ENCODE measurements around the gene MPP2. TPM values are rescaled to one million over a fixed set of nuclear protein-coding genes. Genes with fewer than 3 reads are reported as not detected.
"Not testable (repeated sequence)": the region's sequence is repeated elsewhere in the genome, so short reads cannot be mapped to it uniquely, and the experiment has no call there.

MPP2 gene
- total and polyA plus RNA-seq, 2 donors from 2014 or later = 1.2 to 2.7 TPM

- Histone ChIP-seq H3K9me3 (ENCODE audit: control insufficient read depth in 2 of 3, insufficient read depth in 1 of 3, low read length in 3 of 3) (no peaks in the 10 kb centered on the region), H3K36me3 (ENCODE audit: control insufficient read depth in 2 of 3, insufficient read depth in 3 of 3, low read length in 3 of 3) (no peaks in the 10 kb centered on the region), H3K27ac (ENCODE audit: low read depth in 2 of 2, low read length in 2 of 2) (no peak overlapping the region), H3K4me1 (ENCODE audit: control insufficient read depth in 2 of 3, insufficient read depth in 2 of 3, low read depth in 1 of 3, low read length in 3 of 3) (peaks cover 3 to 12% (median 10%) of the 10 kb centered on the region in 3 donors), H3K27me3 (ENCODE audit: control insufficient read depth, insufficient read depth, low read length) (no peaks in the 10 kb centered on the region), H3K9ac (ENCODE audit: low read length in 3 of 3) (no peak overlapping the region), H3K4me3 (ENCODE audit: low read length in 3 of 3) (no peak overlapping the region)
- intact Hi-C loops (cut with DNase I) = loop anchor here (10.0 kb wide), 1 partner anchor 58 kb away; the partner anchor contains the start of gene CFAP97D1
- DNase-seq (no peak), FAIRE-seq (no peak)
- no peak for TF ChIP-seq CTCF (IDR thresholded peaks at IDR 0.05; ENCODE audit: borderline replicate concordance, extremely low read depth, insufficient read depth)
Measured at GRCh38 chr17:43842975-43843325, 64.4 kb downstream of the MPP2 start.

- H3K9ac ChIP-seq (ENCODE audit: low read length in 3 of 3); H3K27me3 ChIP-seq (ENCODE audit: control insufficient read depth, insufficient read depth, low read length); FAIRE-seq; H3K9me3 ChIP-seq (ENCODE audit: control insufficient read depth in 2 of 3, insufficient read depth in 1 of 3, low read length in 3 of 3); H3K4me3 ChIP-seq (ENCODE audit: low read length in 3 of 3); H3K36me3 ChIP-seq (ENCODE audit: control insufficient read depth in 2 of 3, insufficient read depth in 3 of 3, low read length in 3 of 3); DNase-seq; H3K27ac ChIP-seq (ENCODE audit: low read depth in 2 of 2, low read length in 2 of 2): not testable (repeated sequence)
- H3K4me1 ChIP-seq (ENCODE audit: control insufficient read depth in 2 of 3, insufficient read depth in 2 of 3, low read depth in 1 of 3, low read length in 3 of 3) = peaks cover 3 to 12% (median 10%) of the 10 kb centered on the region in 3 donors
- intact Hi-C loops (cut with DNase I) = loop anchor here (10.0 kb wide), 1 partner anchor 58 kb away; the partner anchor contains the start of gene CFAP97D1
Measured at GRCh38 chr17:43842091-43842974, 65.0 kb downstream of the MPP2 start.

GRCh38 chr17:43841282-43841681 lies 66.1 kb downstream of the MPP2 start:
- intact Hi-C loops (cut with DNase I) = loop anchor here (10.0 kb wide), 1 partner anchor 56 kb away; the partner anchor contains the start of gene CFAP97D1
- peak overlapping the region in 1 of 2 donors; percentile 33 for H3K27ac ChIP-seq (ENCODE audit: low read depth in 2 of 2, low read length in 2 of 2)
- H3K4me3 ChIP-seq (ENCODE audit: low read length in 3 of 3) = no peak overlapping the region
- peaks cover 0 to 10% (median 7%) of the 10 kb centered on the region in 3 donors for H3K4me1 ChIP-seq (ENCODE audit: control insufficient read depth in 2 of 3, insufficient read depth in 2 of 3, low read depth in 1 of 3, low read length in 3 of 3)
- no peaks in the 10 kb centered on the region for H3K27me3 ChIP-seq (ENCODE audit: control insufficient read depth, insufficient read depth, low read length)
- DNase-seq (no peak), FAIRE-seq (no peak)
- no peak for TF ChIP-seq CTCF (IDR thresholded peaks at IDR 0.05; ENCODE audit: borderline replicate concordance, extremely low read depth, insufficient read depth)
- H3K36me3 ChIP-seq (ENCODE audit: control insufficient read depth in 2 of 3, insufficient read depth in 3 of 3, low read length in 3 of 3) = no peaks in the 10 kb centered on the region
- no peaks in the 10 kb centered on the region for H3K9me3 ChIP-seq (ENCODE audit: control insufficient read depth in 2 of 3, insufficient read depth in 1 of 3, low read length in 3 of 3)
- H3K9ac ChIP-seq (ENCODE audit: low read length in 3 of 3) = no peak overlapping the region

GRCh38 chr17:43840814-43841213 lies 66.5 kb downstream of the MPP2 start:
- H3K9me3 ChIP-seq (ENCODE audit: control insufficient read depth in 2 of 3, insufficient read depth in 1 of 3, low read length in 3 of 3) = no peaks in the 10 kb centered on the region
- no peaks in the 10 kb centered on the region for H3K27me3 ChIP-seq (ENCODE audit: control insufficient read depth, insufficient read depth, low read length)
- intact Hi-C loops (cut with DNase I) = loop anchor here (10.0 kb wide), 1 partner anchor 56 kb away; the partner anchor contains the start of gene CFAP97D1
- FAIRE-seq (no peak), DNase-seq (peak in 2 of 5 donors; percentile 27 to 45)
- H3K4me3 ChIP-seq (ENCODE audit: low read length in 3 of 3) = no peak overlapping the region
- H3K27ac ChIP-seq (ENCODE audit: low read depth in 2 of 2, low read length in 2 of 2) = peak overlapping the region in 1 of 2 donors; percentile 8
- peaks cover 0 to 7% (median 7%) of the 10 kb centered on the region in 3 donors for H3K4me1 ChIP-seq (ENCODE audit: control insufficient read depth in 2 of 3, insufficient read depth in 2 of 3, low read depth in 1 of 3, low read length in 3 of 3)
- H3K9ac ChIP-seq (ENCODE audit: low read length in 3 of 3) = no peak overlapping the region
- H3K36me3 ChIP-seq (ENCODE audit: control insufficient read depth in 2 of 3, insufficient read depth in 3 of 3, low read length in 3 of 3) = no peaks in the 10 kb centered on the region
- peak; percentile 21 for TF ChIP-seq CTCF (IDR thresholded peaks at IDR 0.05; ENCODE audit: borderline replicate concordance, extremely low read depth, insufficient read depth)
